Thymus (tissue), 11 donors: ENCODE results near the gene CELSR1. TPM values are rescaled to one million over a fixed set of nuclear protein-coding genes. Genes with fewer than 3 reads are reported as not detected.

Experiments used
- DNase-seq, 9 donors: peaks; one replicate each; pipeline ENCODE4 v3.0.0-alpha.2; 2013; ENCODE audit warnings: low spot score in 9 of 9, low read depth in 6 of 9, missing footprints in 1 of 9
- H3K27ac ChIP-seq, 2 donors: one replicate each; pipeline ENCODE4 v1.5.1; 2013; ENCODE audit warnings: control low read depth in 1 of 2, low read depth in 1 of 2, low read length in 1 of 2, mild to moderate bottlenecking in 1 of 2, moderate library complexity in 1 of 2
- H3K27me3 ChIP-seq, 2 donors: one replicate each; pipeline ENCODE4 v1.5.1; 2013; ENCODE audit warnings: low read length in 1 of 2; ENCODE audit not compliant: control insufficient read depth in 2 of 2, insufficient read depth in 1 of 2
- H3K36me3 ChIP-seq, 2 donors: one replicate each; pipeline ENCODE4 v1.5.1; 2013; ENCODE audit warnings: low read length in 1 of 2, mild to moderate bottlenecking in 1 of 2, moderate library complexity in 1 of 2; ENCODE audit not compliant: control insufficient read depth in 2 of 2, insufficient read depth in 2 of 2
- H3K4me1 ChIP-seq, 2 donors: one replicate each; pipeline ENCODE4 v1.5.1; 2013; ENCODE audit warnings: low read length in 2 of 2; ENCODE audit not compliant: control insufficient read depth in 2 of 2, insufficient read depth in 2 of 2
- H3K4me3 ChIP-seq, 2 donors: one replicate each; pipeline ENCODE4 v1.5.1; 2013; ENCODE audit warnings: low read length in 2 of 2, control low read depth in 1 of 2, mild to moderate bottlenecking in 1 of 2
- H3K9me3 ChIP-seq, 2 donors: one replicate each; pipeline ENCODE4 v1.5.1; 2013; ENCODE audit warnings: low read length in 1 of 2, mild to moderate bottlenecking in 1 of 2; ENCODE audit not compliant: control insufficient read depth in 2 of 2, insufficient read depth in 1 of 2
- WGBS: extraction: QIAGEN DNeasy Blood & Tissue Kit; methylation state at CpG from one replicate; pipeline ENCODE4 v1.1.7; 2013; 5-methylcytosine and 5-hydroxymethylcytosine counted together
- polyA plus RNA-seq: library from polyadenylated mRNA; stranded (reverse); fragments of 200-250 nt; gene quantifications from one replicate; pipeline ENCODE4 v1.2.3, GENCODE V29; 2013
- total RNA-seq: library from RNA; stranded (reverse); fragments of 120-200 nt; gene quantifications from one replicate; pipeline ENCODE4 v1.2.4, GENCODE V29; 2013
- donor health status: healthy.

Gene CELSR1
- total and polyA plus RNA-seq, 2 donors, result 3.7 to 9.4 TPM

DNA sequence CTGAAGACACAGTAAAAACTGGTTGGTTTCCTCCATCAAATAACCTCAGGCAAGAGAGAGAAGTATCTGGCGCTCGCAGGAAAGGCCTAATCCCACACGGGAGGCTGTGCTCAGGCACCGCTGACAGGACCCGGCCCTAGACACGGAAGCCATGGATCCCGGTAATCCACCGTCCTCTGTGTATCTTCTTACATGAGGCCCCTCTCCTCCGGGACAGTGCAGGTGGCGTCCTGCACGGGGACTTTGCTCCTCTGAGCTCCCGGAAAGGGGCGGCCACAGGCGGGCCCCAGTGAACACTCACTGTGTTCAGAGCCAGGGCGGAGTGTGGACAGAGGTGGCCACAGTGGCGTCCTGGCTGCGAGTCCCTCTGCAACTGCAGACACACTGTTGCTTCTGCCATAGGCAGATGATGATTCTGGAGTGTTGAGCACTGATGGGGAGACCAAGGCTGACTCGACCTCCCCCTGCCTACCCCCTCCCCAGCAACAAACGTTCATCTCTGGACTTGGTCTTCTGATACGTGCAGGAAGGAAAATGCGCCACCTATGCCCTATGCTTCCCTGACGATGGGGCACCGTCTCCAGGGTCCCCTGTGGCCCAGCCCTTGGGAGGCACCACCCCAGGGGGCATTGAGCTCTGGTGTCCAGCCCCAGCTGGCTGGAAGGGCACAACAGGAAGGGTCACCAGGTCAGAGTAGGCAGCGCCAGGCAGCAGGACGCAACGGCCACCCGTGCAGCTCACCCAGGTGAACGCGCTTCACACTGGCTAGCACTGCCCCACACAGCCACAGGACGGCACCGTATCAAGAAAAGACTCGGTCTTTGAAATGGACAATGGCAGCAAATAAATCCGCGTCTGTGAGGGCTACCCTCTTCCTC, 106.2 kb downstream of the CELSR1 start:
- Histone ChIP-seq H3K4me3 (no peak overlapping the region), H3K36me3 (no peaks in the 10 kb centered on the region), H3K4me1 (peaks cover 4 to 46% of the 10 kb centered on the region in 2 donors), H3K27ac (no peak overlapping the region), H3K27me3 (no peaks in the 10 kb centered on the region), H3K9me3 (peaks cover 0 to 9% of the 10 kb centered on the region in 2 donors)
- 96% methylated on average over 34 of the region's 34 CpGs for WGBS
- no peak for DNase-seq

GRCh38 chr22:46429325-46429853, 108.0 kb downstream of the CELSR1 start:
- 93% methylated on average over 13 of the region's 13 CpGs for WGBS
- no peak for DNase-seq
- H3K27ac ChIP-seq, result no peak overlapping the region

GRCh38 chr22:46428602-46429324, 108.7 kb downstream of the CELSR1 start:
- H3K27ac ChIP-seq, result no peak overlapping the region
- no peak for DNase-seq
- WGBS, result 94% methylated on average over 24 of the region's 24 CpGs

More at GRCh38 chr22:46429325-46429853, 108.0 kb downstream of the CELSR1 start:
- H3K4me3 ChIP-seq, result no peak overlapping the region
- peaks cover 0 to 9% of the 10 kb centered on the region in 2 donors for H3K9me3 ChIP-seq
- H3K36me3 ChIP-seq, result no peaks in the 10 kb centered on the region
- H3K4me1 ChIP-seq, result peaks cover 4 to 43% of the 10 kb centered on the region in 2 donors
- no peaks in the 10 kb centered on the region for H3K27me3 ChIP-seq

GRCh38 chr22:46428171-46428570, 109.2 kb downstream of the CELSR1 start:
- H3K36me3 ChIP-seq, result no peaks in the 10 kb centered on the region
- no peak for DNase-seq
- H3K9me3 ChIP-seq, result peaks cover 0 to 5% of the 10 kb centered on the region in 2 donors
- H3K4me3 ChIP-seq, result no peak overlapping the region
- H3K27me3 ChIP-seq, result no peaks in the 10 kb centered on the region
- H3K4me1 ChIP-seq, result peaks cover 4 to 38% of the 10 kb centered on the region in 2 donors
- H3K27ac ChIP-seq, result no peak overlapping the region
- 94% methylated on average over 18 of the region's 18 CpGs for WGBS

More at GRCh38 chr22:46428602-46429324, 108.7 kb downstream of the CELSR1 start:
- no peaks in the 10 kb centered on the region for H3K36me3 ChIP-seq
- H3K9me3 ChIP-seq, result peaks cover 0 to 5% of the 10 kb centered on the region in 2 donors
- H3K27me3 ChIP-seq, result no peaks in the 10 kb centered on the region
- H3K4me1 ChIP-seq, result peaks cover 4 to 43% of the 10 kb centered on the region in 2 donors
- no peak overlapping the region for H3K4me3 ChIP-seq

DNA sequence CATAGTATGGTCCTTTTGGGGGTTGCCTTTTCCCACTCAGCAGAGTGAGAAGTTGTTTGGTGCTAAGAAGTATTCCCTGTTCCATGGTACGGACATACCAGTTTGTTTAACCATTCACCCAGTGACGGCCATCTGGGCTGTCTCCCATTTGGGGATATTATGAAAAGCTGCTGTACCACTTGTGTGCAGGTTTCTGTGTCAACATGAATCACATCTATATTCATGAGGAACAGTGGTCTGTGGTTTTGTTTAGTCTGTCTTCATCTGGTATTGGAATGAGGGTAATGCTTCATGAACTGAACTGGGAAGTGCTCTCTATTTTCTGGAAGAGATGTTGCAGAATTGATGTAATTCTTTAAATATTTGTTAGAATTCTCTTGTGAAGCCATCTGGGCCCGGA, 112.4 kb downstream of the CELSR1 start:
- 78% methylated on average over 3 of the region's 3 CpGs for WGBS
- H3K9me3 ChIP-seq, result peaks cover 0 to 5% of the 10 kb centered on the region in 2 donors
- H3K36me3 ChIP-seq, result no peaks in the 10 kb centered on the region
- no peak overlapping the region for H3K27ac ChIP-seq
- no peak for DNase-seq
- H3K4me1 ChIP-seq, result peaks cover 0 to 19% of the 10 kb centered on the region in 2 donors
- no peaks in the 10 kb centered on the region for H3K27me3 ChIP-seq
- H3K4me3 ChIP-seq, result no peak overlapping the region

DNA sequence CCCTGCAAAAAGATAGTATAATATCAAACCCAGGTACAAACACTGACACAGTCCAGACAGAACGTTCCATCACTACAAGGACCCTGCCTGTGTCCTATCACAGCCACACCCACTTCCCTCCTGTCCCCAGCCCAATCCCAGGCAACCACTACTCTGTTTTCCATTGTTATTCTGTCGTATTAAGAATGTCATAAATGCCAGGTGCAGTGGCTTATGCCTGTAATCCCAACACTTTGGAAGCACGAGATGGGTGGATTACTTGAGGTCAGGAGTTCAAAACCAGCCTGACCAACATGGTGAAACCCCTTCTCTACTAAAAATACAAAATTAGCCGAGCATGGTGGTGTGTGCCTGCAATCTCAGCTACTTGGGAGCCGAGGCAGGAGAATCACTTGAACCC, 112.9 kb downstream of the CELSR1 start:
- H3K4me3 ChIP-seq, result no peak overlapping the region
- DNase-seq, result no peak
- WGBS, result 89% methylated on average over 5 of the region's 5 CpGs

DNA sequence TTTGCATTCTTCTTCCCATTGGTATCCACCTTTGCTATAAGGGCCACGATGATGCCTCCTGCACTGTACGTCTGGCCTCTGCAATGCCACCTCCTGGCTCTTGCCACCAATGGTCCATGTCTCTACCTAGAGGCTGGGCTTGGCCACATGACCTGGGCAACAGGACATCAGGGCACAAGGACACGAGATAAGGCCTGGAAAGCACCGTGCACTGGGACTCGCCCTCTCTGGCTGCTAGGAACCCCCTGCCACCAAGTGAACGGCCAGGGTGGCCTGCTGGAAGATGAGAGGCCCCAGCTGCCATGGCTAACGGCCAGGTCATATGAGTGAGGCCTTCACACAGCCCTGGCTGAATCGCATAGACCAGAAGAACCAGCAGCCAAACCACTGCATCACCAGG, 114.5 kb downstream of the CELSR1 start:
- peaks cover 0 to 13% of the 10 kb centered on the region in 2 donors for H3K4me1 ChIP-seq
- 94% methylated on average over 8 of the region's 8 CpGs for WGBS
- H3K4me3 ChIP-seq, result no peak overlapping the region
- H3K27ac ChIP-seq, result no peak overlapping the region
- H3K36me3 ChIP-seq, result no peaks in the 10 kb centered on the region
- H3K9me3 ChIP-seq, result peaks cover 0 to 5% of the 10 kb centered on the region in 2 donors
- peaks cover 0 to 2% of the 10 kb centered on the region in 2 donors for H3K27me3 ChIP-seq
- DNase-seq, result no peak

More for the DNA sequence above, 112.9 kb downstream of the CELSR1 start:
- no peak overlapping the region for H3K27ac ChIP-seq
- peaks cover 0 to 5% of the 10 kb centered on the region in 2 donors for H3K9me3 ChIP-seq
- H3K36me3 ChIP-seq, result no peaks in the 10 kb centered on the region
- peaks cover 0 to 14% of the 10 kb centered on the region in 2 donors for H3K4me1 ChIP-seq
- no peaks in the 10 kb centered on the region for H3K27me3 ChIP-seq

DNA sequence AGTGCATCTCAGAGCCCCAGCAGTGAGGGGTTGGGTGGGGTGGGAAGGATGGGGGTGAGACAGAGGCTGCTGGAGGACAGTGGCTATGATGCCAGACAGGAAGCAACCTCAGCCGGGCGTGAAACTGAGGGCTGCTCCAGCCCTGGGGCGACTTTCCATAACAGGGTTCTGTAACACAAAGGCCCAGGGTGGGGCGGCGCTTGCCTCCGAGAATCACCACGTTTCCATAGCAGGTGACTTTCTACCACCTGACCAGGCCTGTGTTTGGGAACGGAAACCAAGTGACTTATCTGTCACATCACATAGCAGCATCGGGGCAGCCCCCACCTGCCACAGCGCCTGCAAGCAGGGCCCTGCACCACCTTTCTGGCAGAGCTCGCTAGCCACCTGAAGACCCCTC, 116.2 kb downstream of the CELSR1 start:
- DNase-seq, result peak in 3 of 9 donors; percentile 45 to 63 (median 58)
- no peak overlapping the region for H3K27ac ChIP-seq
- no peak overlapping the region for H3K4me3 ChIP-seq
- no peaks in the 10 kb centered on the region for H3K36me3 ChIP-seq
- WGBS, result 88% methylated on average over 11 of the region's 11 CpGs
- H3K27me3 ChIP-seq, result peaks cover 0 to 7% of the 10 kb centered on the region in 2 donors
- no peaks in the 10 kb centered on the region for H3K9me3 ChIP-seq
- H3K4me1 ChIP-seq, result peaks cover 0 to 15% of the 10 kb centered on the region in 2 donors
